ENCODE results near the gene SDR42E2. TPM values are rescaled to one million over a fixed set of nuclear protein-coding genes. Genes with fewer than 3 reads are reported as not detected.
"Not testable (repeated sequence)": the region's sequence is repeated elsewhere in the genome, so short reads cannot be mapped to it uniquely, and the experiment has no call there.

Gene SDR42E2
- total RNA-seq, 1 experiment from 2014 or later: not detected

- Histone ChIP-seq H3K4me2 (ENCODE audit: low read length) (no peak overlapping the region), H3K27ac (ENCODE audit: low read length) (no peak overlapping the region), H2AFZ (ENCODE audit: low read length) (no peak overlapping the region), H3K4me1 (ENCODE audit: insufficient read depth, low read length) (no peaks in the 10 kb centered on the region), H3K9ac (ENCODE audit: low read length) (no peak overlapping the region), H3F3A (ENCODE audit: low read length, unreplicated experiment) (no peaks in the 10 kb centered on the region), H3K79me2 (ENCODE audit: low read length) (no peaks in the 10 kb centered on the region), H4K20me1 (ENCODE audit: low read length) (no peaks in the 10 kb centered on the region), H3K9me3 (ENCODE audit: low read length) (no peaks in the 10 kb centered on the region), H3K36me3 (ENCODE audit: low read depth, low read length) (no peaks in the 10 kb centered on the region), H3K9me2 (replicated peaks; ENCODE audit: low read length) (no peaks in the 10 kb centered on the region), H3K27me3 (ENCODE audit: low read length) (no peaks in the 10 kb centered on the region), H3K4me3 (ENCODE audit: low read length) (no peak overlapping the region)
- DNase-seq (no peak), ATAC-seq (no peak)
- intact Hi-C loops (cut with micrococcal nuclease): no loop called here
- POLR2A ChIA-PET (ENCODE audit: unreplicated experiment): no interaction called here
- TF ChIP-seq EZH2phosphoT487 (IDR thresholded peaks at IDR 0.05; ENCODE audit: borderline replicate concordance, low read length): no peak
- TF ChIP-seq EZH2 (IDR thresholded peaks at IDR 0.05; ENCODE audit: low read length, unreplicated experiment): no peak
- TF ChIP-seq, protein P1, sequence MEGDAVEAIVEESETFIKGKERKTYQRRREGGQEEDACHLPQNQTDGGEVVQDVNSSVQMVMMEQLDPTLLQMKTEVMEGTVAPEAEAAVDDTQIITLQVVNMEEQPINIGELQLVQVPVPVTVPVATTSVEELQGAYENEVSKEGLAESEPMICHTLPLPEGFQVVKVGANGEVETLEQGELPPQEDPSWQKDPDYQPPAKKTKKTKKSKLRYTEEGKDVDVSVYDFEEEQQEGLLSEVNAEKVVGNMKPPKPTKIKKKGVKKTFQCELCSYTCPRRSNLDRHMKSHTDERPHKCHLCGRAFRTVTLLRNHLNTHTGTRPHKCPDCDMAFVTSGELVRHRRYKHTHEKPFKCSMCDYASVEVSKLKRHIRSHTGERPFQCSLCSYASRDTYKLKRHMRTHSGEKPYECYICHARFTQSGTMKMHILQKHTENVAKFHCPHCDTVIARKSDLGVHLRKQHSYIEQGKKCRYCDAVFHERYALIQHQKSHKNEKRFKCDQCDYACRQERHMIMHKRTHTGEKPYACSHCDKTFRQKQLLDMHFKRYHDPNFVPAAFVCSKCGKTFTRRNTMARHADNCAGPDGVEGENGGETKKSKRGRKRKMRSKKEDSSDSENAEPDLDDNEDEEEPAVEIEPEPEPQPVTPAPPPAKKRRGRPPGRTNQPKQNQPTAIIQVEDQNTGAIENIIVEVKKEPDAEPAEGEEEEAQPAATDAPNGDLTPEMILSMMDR (conservative IDR thresholded peaks at IDR 0.05; ENCODE audit: low read depth, low read length): no peak
- no TSS peak for BruUV-seq (replicated peaks)
- CTCF ChIA-PET: no interaction called here
These were observed 3.4 kb downstream of the SDR42E2 start for GRCh38 chr16:22165508-22166285.

DNA sequence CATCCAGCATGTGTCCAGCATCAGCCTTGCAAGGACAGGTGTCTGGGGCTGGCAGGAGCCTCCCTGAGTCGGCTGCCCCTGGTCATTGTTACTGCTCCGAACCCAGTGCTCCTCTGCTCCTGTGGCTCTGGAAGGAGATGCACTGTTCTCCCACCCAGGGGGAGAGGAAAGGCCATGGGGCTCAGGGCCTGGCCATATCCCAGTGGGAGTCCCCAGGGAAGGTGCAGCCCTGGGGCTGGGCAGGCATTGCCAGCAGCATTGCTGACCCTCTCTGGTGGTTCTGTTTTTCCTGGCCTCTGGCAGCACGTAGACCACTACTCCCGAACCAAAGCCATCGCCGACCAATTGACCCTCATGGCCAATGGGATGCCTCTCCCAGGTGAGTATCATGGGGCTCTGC is 9.6 kb downstream of the SDR42E2 start:
- intact Hi-C loops (cut with micrococcal nuclease): no loop called here
- Histone ChIP-seq H3K4me3 (ENCODE audit: low read length) (no peak overlapping the region), H3K36me3 (ENCODE audit: low read depth, low read length) (no peaks in the 10 kb centered on the region), H2AFZ (ENCODE audit: low read length) (no peak overlapping the region), H3K4me2 (ENCODE audit: low read length) (no peak overlapping the region), H3K27me3 (ENCODE audit: low read length) (no peaks in the 10 kb centered on the region), H3K4me1 (ENCODE audit: insufficient read depth, low read length) (no peaks in the 10 kb centered on the region), H3K9ac (ENCODE audit: low read length) (no peak overlapping the region), H3K27ac (ENCODE audit: low read length) (no peak overlapping the region), H3K79me2 (ENCODE audit: low read length) (no peaks in the 10 kb centered on the region), H3F3A (ENCODE audit: low read length, unreplicated experiment) (no peaks in the 10 kb centered on the region), H4K20me1 (ENCODE audit: low read length) (no peaks in the 10 kb centered on the region), H3K9me3 (ENCODE audit: low read length) (no peaks in the 10 kb centered on the region), H3K9me2 (replicated peaks; ENCODE audit: low read length) (no peaks in the 10 kb centered on the region)
- TF ChIP-seq, protein P1 (conservative IDR thresholded peaks at IDR 0.05; ENCODE audit: low read depth, low read length): no peak
- TF ChIP-seq EZH2 (IDR thresholded peaks at IDR 0.05; ENCODE audit: low read length, unreplicated experiment): no peak
- TF ChIP-seq EZH2phosphoT487 (IDR thresholded peaks at IDR 0.05; ENCODE audit: borderline replicate concordance, low read length): no peak
- POLR2A ChIA-PET (ENCODE audit: unreplicated experiment): no interaction called here
- no peak for DNase-seq
- CTCF ChIA-PET: no interaction called here
- no peak for ATAC-seq
- no TSS peak for BruUV-seq (replicated peaks)

DNA sequence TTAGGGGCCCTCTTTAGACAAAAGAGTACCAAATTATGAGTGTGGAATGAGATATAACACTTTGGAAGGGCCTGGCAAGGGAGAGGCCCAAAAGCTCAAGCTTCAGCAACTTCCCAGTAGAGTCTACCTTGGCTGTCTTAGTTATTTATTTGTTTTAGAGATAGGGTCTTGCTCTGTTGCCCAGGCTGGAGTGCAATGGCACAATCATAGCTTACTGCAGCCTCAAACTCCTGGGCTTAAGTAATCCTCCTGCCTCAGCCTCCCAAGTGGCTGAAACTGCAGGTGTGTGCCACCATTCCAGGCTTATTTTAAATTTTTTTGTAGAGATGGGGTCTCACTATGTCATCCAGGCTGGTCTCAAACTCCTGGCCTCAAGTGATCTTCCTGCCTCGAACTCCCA is 10.3 kb downstream of the SDR42E2 start:
- H3K36me3 ChIP-seq (ENCODE audit: low read depth, low read length); H3K4me2 ChIP-seq (ENCODE audit: low read length); CTCF ChIA-PET; H3K9me2 ChIP-seq (replicated peaks; ENCODE audit: low read length); DNase-seq; H3K27ac ChIP-seq (ENCODE audit: low read length); H3F3A ChIP-seq (ENCODE audit: low read length, unreplicated experiment); H3K27me3 ChIP-seq (ENCODE audit: low read length); H3K4me1 ChIP-seq (ENCODE audit: insufficient read depth, low read length); H3K79me2 ChIP-seq (ENCODE audit: low read length); H4K20me1 ChIP-seq (ENCODE audit: low read length); intact Hi-C loops (cut with micrococcal nuclease); ATAC-seq; H3K9ac ChIP-seq (ENCODE audit: low read length); H3K9me3 ChIP-seq (ENCODE audit: low read length); BruUV-seq (replicated peaks); H2AFZ ChIP-seq (ENCODE audit: low read length); H3K4me3 ChIP-seq (ENCODE audit: low read length); POLR2A ChIA-PET (ENCODE audit: unreplicated experiment): not testable (repeated sequence)
